ENCODE measurements around the gene BCAR1.

Gene BCAR1

GRCh38 chr16:75252946-75253911 lies 1.8 kb upstream of the BCAR1 start:
- Histone ChIP-seq H3K4me1 (ENCODE audit: insufficient read depth, low read length, poor library complexity, severe bottlenecking) (no peaks in the 10 kb centered on the region), H2AFZ (ENCODE audit: low read length) (no peak overlapping the region), H4K20me1 (ENCODE audit: insufficient read depth, low read length, poor library complexity, severe bottlenecking) (no peaks in the 10 kb centered on the region), H3K4me3 (ENCODE audit: low read length, poor library complexity, severe bottlenecking) (no peak overlapping the region), H3F3A (ENCODE audit: low read depth) (no peaks in the 10 kb centered on the region), H3K9me3 (ENCODE audit: insufficient read depth, low read depth, low read length) (no peaks in the 10 kb centered on the region), H3K9ac (ENCODE audit: low read depth, low read length, poor library complexity, severe bottlenecking) (no peak overlapping the region), H3K79me2 (ENCODE audit: insufficient read depth, low read length) (no peaks in the 10 kb centered on the region), H3K9me2 (replicated peaks; ENCODE audit: low read depth, low read length) (no peaks in the 10 kb centered on the region), H3K4me2 (ENCODE audit: low read depth, low read length, poor library complexity, severe bottlenecking) (no peak overlapping the region), H3K27me3 (ENCODE audit: insufficient read depth, low read length, poor library complexity, severe bottlenecking) (peaks cover 6% of the 10 kb centered on the region), H3K36me3 (ENCODE audit: insufficient read depth, low read length) (no peaks in the 10 kb centered on the region)
- TF ChIP-seq EZH2phosphoT487 (IDR thresholded peaks at IDR 0.05; ENCODE audit: borderline replicate concordance) (no peak), CTCF (conservative IDR thresholded peaks at IDR 0.05; ENCODE audit: low read length) (no peak)

GRCh38 chr16:75252049-75252864 lies 833 bp upstream of the BCAR1 start:
- H2AFZ ChIP-seq (ENCODE audit: low read length): no peak overlapping the region
- no peaks in the 10 kb centered on the region for H3K9me2 ChIP-seq (replicated peaks; ENCODE audit: low read depth, low read length)
- H3K4me1 ChIP-seq (ENCODE audit: insufficient read depth, low read length, poor library complexity, severe bottlenecking): no peaks in the 10 kb centered on the region
- H3K9ac ChIP-seq (ENCODE audit: low read depth, low read length, poor library complexity, severe bottlenecking): no peak overlapping the region
- H3F3A ChIP-seq (ENCODE audit: low read depth): no peaks in the 10 kb centered on the region
- H3K27me3 ChIP-seq (ENCODE audit: insufficient read depth, low read length, poor library complexity, severe bottlenecking): peaks cover 3% of the 10 kb centered on the region
- H3K36me3 ChIP-seq (ENCODE audit: insufficient read depth, low read length): no peaks in the 10 kb centered on the region
- H3K4me2 ChIP-seq (ENCODE audit: low read depth, low read length, poor library complexity, severe bottlenecking): no peak overlapping the region
- no peaks in the 10 kb centered on the region for H3K79me2 ChIP-seq (ENCODE audit: insufficient read depth, low read length)
- TF ChIP-seq CTCF (conservative IDR thresholded peaks at IDR 0.05; ENCODE audit: low read length): no peak
- no peak for TF ChIP-seq EZH2phosphoT487 (IDR thresholded peaks at IDR 0.05; ENCODE audit: borderline replicate concordance)
- no peaks in the 10 kb centered on the region for H3K9me3 ChIP-seq (ENCODE audit: insufficient read depth, low read depth, low read length)
- H3K4me3 ChIP-seq (ENCODE audit: low read length, poor library complexity, severe bottlenecking): no peak overlapping the region
- no peaks in the 10 kb centered on the region for H4K20me1 ChIP-seq (ENCODE audit: insufficient read depth, low read length, poor library complexity, severe bottlenecking)

- H3K9me2 ChIP-seq (replicated peaks; ENCODE audit: low read depth, low read length): no peaks in the 10 kb centered on the region
- H3K9ac ChIP-seq (ENCODE audit: low read depth, low read length, poor library complexity, severe bottlenecking): no peak overlapping the region
- no peak overlapping the region for H3K4me3 ChIP-seq (ENCODE audit: low read length, poor library complexity, severe bottlenecking)
- H2AFZ ChIP-seq (ENCODE audit: low read length): no peak overlapping the region
- no peaks in the 10 kb centered on the region for H3K79me2 ChIP-seq (ENCODE audit: insufficient read depth, low read length)
- no peak for TF ChIP-seq EZH2phosphoT487 (IDR thresholded peaks at IDR 0.05; ENCODE audit: borderline replicate concordance)
- TF ChIP-seq CTCF (conservative IDR thresholded peaks at IDR 0.05; ENCODE audit: low read length): no peak
- H3K4me1 ChIP-seq (ENCODE audit: insufficient read depth, low read length, poor library complexity, severe bottlenecking): no peaks in the 10 kb centered on the region
- H3K36me3 ChIP-seq (ENCODE audit: insufficient read depth, low read length): no peaks in the 10 kb centered on the region
- no peaks in the 10 kb centered on the region for H3K9me3 ChIP-seq (ENCODE audit: insufficient read depth, low read depth, low read length)
- peaks cover 3% of the 10 kb centered on the region for H3K27me3 ChIP-seq (ENCODE audit: insufficient read depth, low read length, poor library complexity, severe bottlenecking)
- no peaks in the 10 kb centered on the region for H3F3A ChIP-seq (ENCODE audit: low read depth)
- H3K4me2 ChIP-seq (ENCODE audit: low read depth, low read length, poor library complexity, severe bottlenecking): no peak overlapping the region
- H4K20me1 ChIP-seq (ENCODE audit: insufficient read depth, low read length, poor library complexity, severe bottlenecking): no peaks in the 10 kb centered on the region
Measured at GRCh38 chr16:75250809-75251279, 580 bp downstream of the BCAR1 start.
